Endothelial cell (in vitro differentiated cells): ENCODE results near the gene PROK1. TPM values are rescaled to one million over a fixed set of nuclear protein-coding genes. Genes with fewer than 3 reads are reported as not detected.

Source experiments
- total RNA-seq: library from RNA; stranded (reverse); fragmentation: NEBNext Ultra II Directional; extraction: Animal tissue kit (Norgen Biotek cat#: 25700); gene quantifications from one replicate; pipeline ENCODE4 v1.2.1, GENCODE V29; 2021; ENCODE audit not compliant: unreplicated experiment

PROK1 gene
- total RNA-seq, 1 donor from 2014 or later = not detected

Other genes with a start within 250 kb of the PROK1 start
- gene KCNC4, start 240.8 kb upstream of the PROK1 start, total RNA-seq = 37.4 TPM
- 27.6 TPM for gene RBM15, start 111.8 kb upstream of the PROK1 start, total RNA-seq
- 7.2 TPM for gene SLC16A4, start 60.1 kb upstream of the PROK1 start, total RNA-seq
- 135 TPM for gene LAMTOR5, start 43.5 kb upstream of the PROK1 start, total RNA-seq
- not detected for gene KCNA10, start 68.0 kb downstream of the PROK1 start, total RNA-seq
- 0.23 TPM for gene KCNA2, start 155.2 kb downstream of the PROK1 start, total RNA-seq
- gene KCNA3, start 223.8 kb downstream of the PROK1 start, total RNA-seq = 0.26 TPM